IMR-90 (cell line): ENCODE data around the gene B3GALT4. TPM values are rescaled to one million over a fixed set of nuclear protein-coding genes. Genes with fewer than 3 reads are reported as not detected.

Experiments
- ATAC-seq: fragments of 200-7000 bp; cut with Tn5 transposase; 2 replicates; pipeline ENCODE4 v1.9.1; 2020; ENCODE audit warnings: low read depth, mild to moderate bottlenecking, moderate library complexity
- BruUV-seq: library from RNA; stranded (reverse); fragments of 400-500 nt; replicated peaks from 2 replicates; lab custom pipeline; 2021; lab: Mats Ljungman, UMichigan
- CTCF ChIA-PET: fragments of 300-600 bp; formaldehyde crosslinking; extraction: SDS; loops from one replicate; lab custom pipeline; 2021; ENCODE audit warnings: antibody characterized with exemption; lab: Yijun Ruan, JAX
- POLR2A ChIA-PET: fragments of 300-600 bp; sonication (Branson Sonifier 250); formaldehyde crosslinking; loops from one replicate; lab custom pipeline; 2022; ENCODE audit warnings: antibody characterized with exemption; ENCODE audit not compliant: unreplicated experiment; lab: Charles Lee
- DNase-seq: peaks from one replicate; pipeline ENCODE4 v3.0.0; 2013
- H2AFZ ChIP-seq: replicated peaks from 2 replicates; pipeline ENCODE3; 2013; ENCODE audit warnings: low read length, mild to moderate bottlenecking; ENCODE audit not compliant: poor library complexity
- H2AK5ac ChIP-seq: 2 replicates; pipeline ENCODE4 v1.6.1; 2013; ENCODE audit warnings: low read depth, low read length, inconsistent platforms
- H2AK9ac ChIP-seq: replicated peaks from 2 replicates; pipeline ENCODE3; 2013; ENCODE audit warnings: mild to moderate bottlenecking, low read depth, low read length, moderate library complexity; ENCODE audit not compliant: poor library complexity
- H2BK120ac ChIP-seq: 2 replicates; pipeline ENCODE4 v1.6.1; 2013; ENCODE audit warnings: low read depth, low read length, inconsistent platforms
- H2BK15ac ChIP-seq: 3 replicates; pipeline ENCODE4 v1.6.1; 2013; ENCODE audit warnings: low read depth, low read length, inconsistent platforms
- H2BK20ac ChIP-seq: 2 replicates; pipeline ENCODE4 v1.6.1; 2013; ENCODE audit warnings: low read depth, mild to moderate bottlenecking, inconsistent platforms, low read length, moderate library complexity
- H2BK5ac ChIP-seq: 2 replicates; pipeline ENCODE4 v1.6.1; 2013; ENCODE audit warnings: mild to moderate bottlenecking, low read depth, low read length, inconsistent platforms; ENCODE audit not compliant: poor library complexity, severe bottlenecking
- H3K14ac ChIP-seq: replicated peaks from 2 replicates; pipeline ENCODE4 v1.6.1; 2013; ENCODE audit warnings: low read depth, low read length, inconsistent platforms
- H3K18ac ChIP-seq: 2 replicates; pipeline ENCODE4 v1.6.1; 2013; ENCODE audit warnings: low read depth, low read length, control low read depth
- H3K23ac ChIP-seq: 2 replicates; pipeline ENCODE4 v1.6.1; 2013; ENCODE audit warnings: low read depth, low read length, inconsistent platforms
- H3K27ac ChIP-seq: 2 replicates; pipeline ENCODE4 v1.5.1; 2013; ENCODE audit warnings: mild to moderate bottlenecking, control low read depth, low read length; ENCODE audit not compliant: insufficient read depth
- H3K27me3 ChIP-seq: 2 replicates; pipeline ENCODE4 v1.6.1; 2013; ENCODE audit warnings: low read length; ENCODE audit not compliant: control insufficient read depth, insufficient read depth
- H3K36me3 ChIP-seq: 2 replicates; pipeline ENCODE4 v1.6.1; 2013; ENCODE audit warnings: low read length, mixed read lengths; ENCODE audit not compliant: control insufficient read depth, insufficient read depth
- H3K4ac ChIP-seq: 2 replicates; pipeline ENCODE4 v1.6.1; 2013; ENCODE audit warnings: low read depth, low read length, inconsistent platforms
- H3K4me1 ChIP-seq: 2 replicates; pipeline ENCODE4 v1.6.1; 2013; ENCODE audit warnings: low read length, mixed read lengths; ENCODE audit not compliant: control insufficient read depth, insufficient read depth
- H3K4me2 ChIP-seq: 2 replicates; pipeline ENCODE4 v1.6.1; 2013; ENCODE audit warnings: low read depth, mild to moderate bottlenecking, control low read depth, low read length, moderate library complexity
- H3K4me3 ChIP-seq: 2 replicates; pipeline ENCODE4 v1.5.1; 2013; ENCODE audit warnings: low read depth, mild to moderate bottlenecking, control low read depth, low read length, moderate library complexity; ENCODE audit not compliant: insufficient read depth
- H3K56ac ChIP-seq: 2 replicates; pipeline ENCODE4 v1.6.1; 2013; ENCODE audit warnings: low read length, inconsistent platforms; ENCODE audit not compliant: insufficient read depth; ENCODE audit errors: extremely low read depth
- H3K79me1 ChIP-seq, 2 experiments: 2 replicates each; pipeline ENCODE4 v1.6.1; 2013; ENCODE audit warnings: low read length in 2 of 2, inconsistent platforms in 1 of 2, low read depth in 1 of 2
- H3K9ac ChIP-seq: 2 replicates; pipeline ENCODE4 v1.6.1; 2013; ENCODE audit warnings: low read depth, low read length, control low read depth
- H3K9me1 ChIP-seq: 2 replicates; pipeline ENCODE4 v1.6.1; 2013; ENCODE audit warnings: low read length, inconsistent platforms; ENCODE audit not compliant: insufficient read depth
- H3K9me3 ChIP-seq: 2 replicates; pipeline ENCODE4 v1.6.1; 2013; ENCODE audit warnings: low read length; ENCODE audit not compliant: control insufficient read depth, insufficient read depth
- H4K20me1 ChIP-seq: 2 replicates; pipeline ENCODE4 v1.6.1; 2013; ENCODE audit warnings: low read length, inconsistent platforms; ENCODE audit not compliant: insufficient read depth
- H4K5ac ChIP-seq: 2 replicates; pipeline ENCODE4 v1.6.1; 2013; ENCODE audit warnings: mild to moderate bottlenecking, low read depth, low read length, control low read depth
- H4K8ac ChIP-seq, 2 experiments: 2 replicates each; pipeline ENCODE4 v1.6.1; 2013; ENCODE audit warnings: low read depth in 2 of 2, low read length in 2 of 2, control low read depth in 1 of 2, inconsistent platforms in 1 of 2
- H4K91ac ChIP-seq: 2 replicates; pipeline ENCODE4 v1.6.1; 2013; ENCODE audit warnings: low read depth, low read length, inconsistent platforms; ENCODE audit not compliant: insufficient read depth
- CTCF ChIP-seq: conservative IDR thresholded peaks from 2 replicates; pipeline ENCODE4 v1.5.1; 2012; ENCODE audit warnings: mild to moderate bottlenecking, low read depth, low read length, improper control_type of control experiment
- FOS ChIP-seq: fragments of 150-350 bp; IDR thresholded peaks from 2 replicates; pipeline ENCODE4 v1.6.1; 2016; ENCODE audit warnings: low read depth, low read length
- POLR2A ChIP-seq: IDR thresholded peaks from 2 replicates; pipeline ENCODE4 v1.6.1; 2012; ENCODE audit warnings: mild to moderate bottlenecking, low read depth, low read length
- RAD21 ChIP-seq: IDR thresholded peaks from 2 replicates; pipeline ENCODE4 v1.6.1; 2012; ENCODE audit warnings: low read length, improper control_type of control experiment
- RFX5 ChIP-seq: IDR thresholded peaks from 2 replicates; pipeline ENCODE4 v1.8.0; 2012; ENCODE audit warnings: low read depth, mild to moderate bottlenecking, low read length, moderate library complexity
- USF2 ChIP-seq: fragments of 150-350 bp; IDR thresholded peaks from 2 replicates; pipeline ENCODE4 v1.6.1; 2017; ENCODE audit warnings: mild to moderate bottlenecking, antibody characterized with exemption, low read length, low read depth
- WGBS, 2 experiments: methylation state at CpG; one replicate each; pipeline versions ENCODE4 v1.1.5 to v1.1.7; 2013; ENCODE audit warnings: missing lambda C conversion rate in 2 of 2; ENCODE audit not compliant: insufficient read length in 1 of 2; ENCODE audit errors: extremely low coverage in 2 of 2; 5-methylcytosine and 5-hydroxymethylcytosine counted together
- dilution Hi-C: fragments of 300-500 bp; cut with HindIII; formaldehyde crosslinking; loops from one replicate; pipeline ENCODE4 v1.14.3; 2018; ENCODE audit warnings: low sequenced_read_pairs; ENCODE audit not compliant: unreplicated experiment
- in situ Hi-C: fragments of 300-500 bp; cut with MboI; formaldehyde crosslinking; loops from 3 replicates; pipeline ENCODE4 v1.14.3; 2019; ENCODE audit warnings: low sequenced_read_pairs, inconsistent platforms, mixed read lengths
- intact Hi-C: fragments of 100-400 bp; cut with micrococcal nuclease; formaldehyde crosslinking; loops from 2 replicates; pipeline ENCODE4 v1.10.0; 2022
- polyA plus RNA-seq, 3 experiments: library from polyadenylated mRNA; depleted of rRNA; stranded (reverse); fragments of >200 nt; gene quantifications; 2 replicates each; pipeline ENCODE4 v1.2.3, GENCODE V29; 2012; ENCODE audit warnings: low replicate concordance in 1 of 3
- total RNA-seq: library from RNA; depleted of rRNA; stranded (reverse); fragments of >200 nt; gene quantifications from 2 replicates; pipeline ENCODE4 v1.2.3, GENCODE V29; 2012

Gene B3GALT4
- total and polyA plus RNA-seq, 2 of the 4 experiments (the other 2 are of a cell fraction) = 0.70 to 0.72 TPM

GRCh38 chr6:33248643-33248931 is 28.3 kb upstream of the B3GALT4 start:
- Histone ChIP-seq H4K8ac (peak overlapping the region; percentile 18 to 81; a peak in 3 of 4 replicates), H3K18ac (peak overlapping the region; percentile 86), H2BK120ac (peak overlapping the region; percentile 83), H3K56ac (peak overlapping the region; percentile 69), H3K9me3 (no peaks in the 10 kb centered on the region), H2BK20ac (peak overlapping the region; percentile 64), H3K9ac (peak overlapping the region; percentile 68), H3K4ac (peak overlapping the region; percentile 92), H4K5ac (peak overlapping the region; percentile 47), H2BK5ac (peak overlapping the region; percentile 81), H2AK5ac (peak overlapping the region; percentile 58; the same call in 1 of the 2 replicates), H3K79me1 (peaks cover 0 to 24% of the 10 kb centered on the region in 2 experiments; a peak in 2 of 4 replicates), H2BK15ac (peak overlapping the region; percentile 33; the same call in 1 of the 3 replicates), H3K23ac (peak overlapping the region; percentile 95), H4K91ac (peak overlapping the region; percentile 66), H3K9me1 (peaks cover 11% of the 10 kb centered on the region), H2AFZ (peak overlapping the region; percentile 94), H3K36me3 (peaks cover 8% of the 10 kb centered on the region; the same call in 1 of the 2 replicates), H3K4me3 (peak overlapping the region; percentile 46), H4K20me1 (peaks cover 3% of the 10 kb centered on the region; the same call in 1 of the 2 replicates), H3K4me1 (peaks cover 12% of the 10 kb centered on the region), H3K14ac (peak overlapping the region; percentile 88), H3K27me3 (no peaks in the 10 kb centered on the region), H2AK9ac (peak overlapping the region; percentile 97), H3K27ac (peak overlapping the region; percentile 84), H3K4me2 (peak overlapping the region; percentile 89)
- in situ Hi-C loops (loop anchor here (5.0 to 10.0 kb wide), 3 partner anchors 86 to 231 kb away; no protein-coding TSS in a partner anchor), intact Hi-C loops (loop anchor here (1.0 to 5.0 kb wide), 7 partner anchors 48 to 361 kb away; partner anchors contain the start of genes RXRB and SLC39A7), dilution Hi-C loops (no loop called here)
- TF ChIP-seq USF2 (peak; percentile 4; the same call in 1 of the 2 replicates), RAD21 (no peak), POLR2A (no peak; the same call in 1 of the 2 replicates), CTCF (no peak), FOS (no peak), RFX5 (no peak)
- ATAC-seq = peak; percentile 7
- no TSS peak for BruUV-seq
- ChIA-PET CTCF (interaction anchor here (0.6 to 1.4 kb wide), 7 partner anchors 13 to 232 kb away, joined by 3 to 6 read pairs (median 3); no protein-coding TSS in a partner anchor), POLR2A (no interaction called here)
- 2% methylated on average over 8 of the region's 18 CpGs; no CpG with 5 or more reads in 1 of the 2 experiments for WGBS, 2 experiments
- no peak for DNase-seq
